Gastrocnemius medialis (tissue), 4 donors: ENCODE measurements around the gene AKAP13. TPM values are rescaled to one million over a fixed set of nuclear protein-coding genes. Genes with fewer than 3 reads are reported as not detected.

Experiments
- ATAC-seq, 2 donors: fragments of 150-250 bp; one replicate each; pipeline ENCODE4 v1.9.1; 2016
- DNase-seq, 2 donors: peaks; one replicate each; pipeline ENCODE4 v3.0.0-alpha.2; 2019
- H3K27ac ChIP-seq, 4 donors: fragments of 200-600 bp; sonication (generic); 1 replicate in 1 of 4; 2 replicates in 3 of 4; pipeline ENCODE4 v1.5.1; 2016 to 2018; ENCODE audit warnings: mild to moderate bottlenecking in 2 of 4, moderate library complexity in 1 of 4
- H3K27me3 ChIP-seq, 3 donors: fragments of 200-600 bp; sonication (generic) in 2 of 3; 1 replicate in 1 of 3; 2 replicates in 2 of 3; pipeline versions ENCODE4 v1.5.1 to v1.6.0; 2016 to 2019; ENCODE audit warnings: mild to moderate bottlenecking in 1 of 3, moderate library complexity in 1 of 3
- H3K36me3 ChIP-seq, 2 donors: fragments of 200-600 bp; sonication (generic) in 1 of 2; one replicate each; pipeline ENCODE4 v1.5.1; 2017 to 2018
- H3K4me1 ChIP-seq, 2 donors: fragments of 200-600 bp; sonication (generic) in 1 of 2; one replicate each; pipeline ENCODE4 v1.5.1; 2016 to 2017; ENCODE audit warnings: mild to moderate bottlenecking in 2 of 2
- H3K4me3 ChIP-seq, 4 donors: fragments of 200-600 bp; sonication (generic) in 3 of 4; 1 replicate in 1 of 4; 2 replicates in 3 of 4; pipeline ENCODE4 v1.5.1; 2016 to 2019; ENCODE audit warnings: mild to moderate bottlenecking in 2 of 4
- H3K9me3 ChIP-seq, 3 donors: fragments of 200-600 bp; sonication (generic) in 2 of 3; 1 replicate in 1 of 3; 2 replicates in 2 of 3; pipeline ENCODE4 v1.5.1; 2016 to 2019
- POLR2A ChIP-seq, 2 donors: fragments of 450-650 bp; IDR thresholded peaks; one replicate each; pipeline ENCODE4 v1.6.1; 2017; ENCODE audit warnings: antibody characterized with exemption in 2 of 2, mild to moderate bottlenecking in 2 of 2, moderate library complexity in 2 of 2
- in situ Hi-C, 4 donors: fragments of 200-750 bp; cut with MboI; loops; one replicate each; pipeline versions ENCODE4 v1.15.0 to v1.8.0; 2017; ENCODE audit warnings: low sequenced_read_pairs in 4 of 4
- intact Hi-C: fragments of 100-400 bp; cut with DNase I; formaldehyde crosslinking; loops from one replicate; pipeline ENCODE4 v1.15.1; 2023; ENCODE audit warnings: low total_unique reads
- total RNA-seq, 4 donors: library from RNA; depleted of rRNA; stranded (reverse); fragments of >200 nt; gene quantifications; one replicate each; pipeline versions ENCODE4 v1.1.0 to v1.2.3, GENCODE V29; 2016
- TF ChIP-seq, protein P1 (sequence below), 5 experiments: fragments of 450-650 bp in 3 of 5; fragments of 200-600 bp in 2 of 5; sonication (generic) in 2 of 5; IDR thresholded peaks in 4 of 5; conservative IDR thresholded peaks in 1 of 5; 1 replicate in 4 of 5; 2 replicates in 1 of 5; pipeline ENCODE4 v1.5.1; 2016 to 2019; ENCODE audit warnings: antibody characterized with exemption in 5 of 5, mild to moderate bottlenecking in 3 of 5, moderate library complexity in 3 of 5

AKAP13 gene, protein sequence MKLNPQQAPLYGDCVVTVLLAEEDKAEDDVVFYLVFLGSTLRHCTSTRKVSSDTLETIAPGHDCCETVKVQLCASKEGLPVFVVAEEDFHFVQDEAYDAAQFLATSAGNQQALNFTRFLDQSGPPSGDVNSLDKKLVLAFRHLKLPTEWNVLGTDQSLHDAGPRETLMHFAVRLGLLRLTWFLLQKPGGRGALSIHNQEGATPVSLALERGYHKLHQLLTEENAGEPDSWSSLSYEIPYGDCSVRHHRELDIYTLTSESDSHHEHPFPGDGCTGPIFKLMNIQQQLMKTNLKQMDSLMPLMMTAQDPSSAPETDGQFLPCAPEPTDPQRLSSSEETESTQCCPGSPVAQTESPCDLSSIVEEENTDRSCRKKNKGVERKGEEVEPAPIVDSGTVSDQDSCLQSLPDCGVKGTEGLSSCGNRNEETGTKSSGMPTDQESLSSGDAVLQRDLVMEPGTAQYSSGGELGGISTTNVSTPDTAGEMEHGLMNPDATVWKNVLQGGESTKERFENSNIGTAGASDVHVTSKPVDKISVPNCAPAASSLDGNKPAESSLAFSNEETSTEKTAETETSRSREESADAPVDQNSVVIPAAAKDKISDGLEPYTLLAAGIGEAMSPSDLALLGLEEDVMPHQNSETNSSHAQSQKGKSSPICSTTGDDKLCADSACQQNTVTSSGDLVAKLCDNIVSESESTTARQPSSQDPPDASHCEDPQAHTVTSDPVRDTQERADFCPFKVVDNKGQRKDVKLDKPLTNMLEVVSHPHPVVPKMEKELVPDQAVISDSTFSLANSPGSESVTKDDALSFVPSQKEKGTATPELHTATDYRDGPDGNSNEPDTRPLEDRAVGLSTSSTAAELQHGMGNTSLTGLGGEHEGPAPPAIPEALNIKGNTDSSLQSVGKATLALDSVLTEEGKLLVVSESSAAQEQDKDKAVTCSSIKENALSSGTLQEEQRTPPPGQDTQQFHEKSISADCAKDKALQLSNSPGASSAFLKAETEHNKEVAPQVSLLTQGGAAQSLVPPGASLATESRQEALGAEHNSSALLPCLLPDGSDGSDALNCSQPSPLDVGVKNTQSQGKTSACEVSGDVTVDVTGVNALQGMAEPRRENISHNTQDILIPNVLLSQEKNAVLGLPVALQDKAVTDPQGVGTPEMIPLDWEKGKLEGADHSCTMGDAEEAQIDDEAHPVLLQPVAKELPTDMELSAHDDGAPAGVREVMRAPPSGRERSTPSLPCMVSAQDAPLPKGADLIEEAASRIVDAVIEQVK (N-terminal part only)
- 100 to 1,000 TPM; 127 to 481 (median 172) TPM for total RNA-seq

DNA sequence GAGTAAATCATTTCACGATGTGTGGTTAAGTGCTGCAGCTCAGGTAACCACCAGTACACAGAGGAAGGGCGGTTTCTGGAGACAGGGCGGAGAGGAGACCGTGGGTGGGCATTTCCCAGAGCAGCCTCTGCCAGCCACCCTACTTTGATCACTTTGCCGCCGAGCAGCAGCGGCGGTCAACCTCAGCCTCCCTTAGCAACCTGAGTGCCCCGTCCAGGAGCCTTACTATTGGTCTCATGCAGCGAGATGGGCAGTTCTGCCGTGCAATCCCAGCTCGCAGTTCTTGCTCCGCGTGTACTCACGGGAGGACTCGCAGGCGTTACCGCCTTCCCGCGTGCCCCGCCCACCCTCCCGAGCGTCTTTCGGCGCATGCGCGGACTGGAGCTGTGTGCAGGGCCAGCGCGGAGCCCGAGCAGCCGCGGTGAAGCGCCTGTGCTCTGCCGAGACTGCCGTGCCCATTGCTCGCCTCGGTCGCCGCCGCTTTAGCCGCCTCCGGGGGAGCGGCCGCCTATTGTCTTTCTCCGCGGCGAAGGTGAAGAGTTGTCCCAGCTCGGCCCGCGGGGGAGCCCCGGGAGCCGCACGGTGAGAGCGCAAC, at the start of gene AKAP13:
AKAP13 (plus strand) TSS at position 387 of the 595 bp plus-strand sequence. CDS start 105,118 bp downstream, outside the sequence.
- intact Hi-C loops (loop anchor here (2.0 to 5.0 kb wide), 2 partner anchors 50 to 202 kb away; no protein-coding TSS in a partner anchor), in situ Hi-C loops (no loop called here)
- H3K4me1 ChIP-seq = peaks cover 6 to 11% of the 10 kb centered on the region in 2 donors
- DNase-seq (peak; percentile 96 to 98), ATAC-seq (peak; percentile 93 to 95)
- peak within 1 kb of the TSS; percentile 74 to 94 (median 91) for H3K4me3 ChIP-seq
- TF ChIP-seq, protein P1, sequence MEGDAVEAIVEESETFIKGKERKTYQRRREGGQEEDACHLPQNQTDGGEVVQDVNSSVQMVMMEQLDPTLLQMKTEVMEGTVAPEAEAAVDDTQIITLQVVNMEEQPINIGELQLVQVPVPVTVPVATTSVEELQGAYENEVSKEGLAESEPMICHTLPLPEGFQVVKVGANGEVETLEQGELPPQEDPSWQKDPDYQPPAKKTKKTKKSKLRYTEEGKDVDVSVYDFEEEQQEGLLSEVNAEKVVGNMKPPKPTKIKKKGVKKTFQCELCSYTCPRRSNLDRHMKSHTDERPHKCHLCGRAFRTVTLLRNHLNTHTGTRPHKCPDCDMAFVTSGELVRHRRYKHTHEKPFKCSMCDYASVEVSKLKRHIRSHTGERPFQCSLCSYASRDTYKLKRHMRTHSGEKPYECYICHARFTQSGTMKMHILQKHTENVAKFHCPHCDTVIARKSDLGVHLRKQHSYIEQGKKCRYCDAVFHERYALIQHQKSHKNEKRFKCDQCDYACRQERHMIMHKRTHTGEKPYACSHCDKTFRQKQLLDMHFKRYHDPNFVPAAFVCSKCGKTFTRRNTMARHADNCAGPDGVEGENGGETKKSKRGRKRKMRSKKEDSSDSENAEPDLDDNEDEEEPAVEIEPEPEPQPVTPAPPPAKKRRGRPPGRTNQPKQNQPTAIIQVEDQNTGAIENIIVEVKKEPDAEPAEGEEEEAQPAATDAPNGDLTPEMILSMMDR (IDR thresholded peaks at IDR 0.05 in 4 of 5, conservative IDR thresholded peaks at IDR 0.05 in 1 of 5) = no peak
- TF ChIP-seq POLR2A (IDR thresholded peaks at IDR 0.05) = peak; percentile 90 to 92
- no peaks in the 10 kb centered on the region for H3K9me3 ChIP-seq
- peak within 1 kb of the TSS; percentile 86 to 94 (median 92) for H3K27ac ChIP-seq
- H3K36me3 ChIP-seq = no peaks in the 10 kb centered on the region
- H3K27me3 ChIP-seq = peaks cover 0 to 2% (median 0%) of the 10 kb centered on the region in 3 donors

DNA sequence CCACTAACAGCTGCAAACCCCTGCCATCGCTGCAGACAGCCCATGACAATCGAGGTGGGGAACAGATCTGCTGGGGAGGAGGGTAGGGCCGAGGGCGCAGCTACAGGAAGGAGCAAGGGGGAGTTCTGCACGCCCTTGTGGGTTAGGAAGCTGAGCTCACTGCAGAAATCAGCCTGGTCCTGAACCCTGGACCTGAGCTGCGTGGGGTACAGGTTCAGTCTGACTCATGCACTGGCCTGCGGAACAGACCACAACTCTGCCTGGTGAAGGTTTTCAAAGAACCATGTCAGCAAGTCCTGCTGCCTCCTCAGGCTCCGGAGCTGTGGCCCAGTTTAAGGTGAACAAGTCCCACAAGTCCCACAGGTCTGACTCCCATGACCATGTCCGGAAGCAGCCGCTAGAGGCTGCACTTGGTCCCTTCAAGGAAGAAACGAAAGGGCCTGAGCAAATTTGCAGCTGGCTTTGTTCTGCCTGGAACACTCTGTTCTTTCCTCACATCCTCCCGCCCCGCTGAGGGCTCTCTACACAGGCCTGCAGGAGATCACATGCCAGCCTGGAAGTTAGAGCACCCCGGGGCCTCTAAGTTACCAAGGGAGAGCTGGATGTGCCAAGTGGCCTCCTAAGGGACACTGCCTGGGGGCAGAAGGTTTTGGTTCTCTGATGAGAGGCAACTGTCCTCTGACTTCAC, 49.4 kb upstream of the AKAP13 start:
- intact Hi-C loops = loop anchor here (1.0 to 10.0 kb wide), 6 partner anchors 34 to 394 kb away; partner anchors contain the start of gene AKAP13
- no peaks in the 10 kb centered on the region for H3K36me3 ChIP-seq
- in situ Hi-C loops = loop anchor here in 1 of 4 donors (5.0 kb wide), 1 partner anchor 81 kb away; no protein-coding TSS in a partner anchor
- no peaks in the 10 kb centered on the region for H3K27me3 ChIP-seq
- DNase-seq (peak; percentile 86 to 93), ATAC-seq (peak; percentile 99)
- peaks cover 20 to 22% of the 10 kb centered on the region in 2 donors for H3K4me1 ChIP-seq
- no peaks in the 10 kb centered on the region for H3K9me3 ChIP-seq
- no peak for TF ChIP-seq POLR2A (IDR thresholded peaks at IDR 0.05)
- TF ChIP-seq, protein P1 (IDR thresholded peaks at IDR 0.05 in 4 of 5, conservative IDR thresholded peaks at IDR 0.05 in 1 of 5) = peak; percentile 75 to 85 (median 76)
- H3K27ac ChIP-seq = peak overlapping the region; percentile 68 to 82 (median 76)
- no peak overlapping the region for H3K4me3 ChIP-seq

- in situ Hi-C loops = loop anchor here in 1 of 4 donors (5.0 kb wide), 1 partner anchor 81 kb away; no protein-coding TSS in a partner anchor
- no peaks in the 10 kb centered on the region for H3K36me3 ChIP-seq
- peak in 1 of 2 donors; percentile 10 for ATAC-seq
- H3K9me3 ChIP-seq = no peaks in the 10 kb centered on the region
- H3K27ac ChIP-seq = peak overlapping the region; percentile 68 to 82 (median 76)
- H3K27me3 ChIP-seq = no peaks in the 10 kb centered on the region
- intact Hi-C loops = loop anchor here (1.0 to 10.0 kb wide), 6 partner anchors 35 to 393 kb away; partner anchors contain the start of gene AKAP13
- no peak for DNase-seq
- TF ChIP-seq, protein P1 (IDR thresholded peaks at IDR 0.05 in 4 of 5, conservative IDR thresholded peaks at IDR 0.05 in 1 of 5) = no peak
- TF ChIP-seq POLR2A (IDR thresholded peaks at IDR 0.05) = no peak
- H3K4me1 ChIP-seq = peaks cover 22 to 23% of the 10 kb centered on the region in 2 donors
- no peak overlapping the region for H3K4me3 ChIP-seq
Observed at GRCh38 chr15:85331655-85332285, 48.6 kb upstream of the AKAP13 start.
